Epithelial cell of proximal tubule (primary cell): Measurements from ENCODE around the gene C1orf141. TPM values are rescaled to one million over a fixed set of nuclear protein-coding genes. Genes with fewer than 3 reads are reported as not detected.

ENCODE experiments used
- DNase-seq: peaks from one replicate; pipeline ENCODE4 v3.0.0-alpha.2; 2011; ENCODE audit warnings: low read depth
- H3K4me3 ChIP-seq: 2 replicates; pipeline ENCODE4 v1.5.1; 2011; ENCODE audit warnings: low read depth, mild to moderate bottlenecking, low read length
- total RNA-seq: library from RNA; depleted of rRNA; stranded (reverse); fragments of >200 nt; gene quantifications from 2 replicates; pipeline ENCODE4 v1.2.3, GENCODE V29; 2015
- TF ChIP-seq, protein P1 (sequence below): conservative IDR thresholded peaks from 2 replicates; pipeline ENCODE4 v1.5.1; 2012; ENCODE audit warnings: low read depth, mild to moderate bottlenecking, low read length

Gene C1orf141
- total RNA-seq, 1 donor from 2014 or later: not detected

DNA sequence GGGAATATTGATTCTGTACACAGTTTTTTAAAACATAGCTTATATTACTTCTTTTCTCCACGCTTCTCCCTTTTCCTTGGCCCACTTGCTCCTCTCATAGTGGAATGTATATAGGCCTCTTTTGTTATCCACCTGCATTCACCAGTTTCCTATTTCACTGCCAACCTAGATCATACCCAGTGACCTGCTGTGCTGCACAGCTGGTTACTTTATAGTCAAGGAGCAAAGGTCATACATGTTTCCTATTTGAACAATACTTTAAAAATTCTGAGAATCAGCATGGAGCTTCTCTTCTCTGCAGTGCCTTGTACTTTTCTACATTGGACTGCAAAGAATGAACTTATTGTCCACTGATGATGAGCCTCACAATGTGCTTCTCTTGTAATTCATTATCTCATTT is 76.5 kb downstream of the C1orf141 start:
- DNase-seq: no peak
- no peak overlapping the region for H3K4me3 ChIP-seq
- TF ChIP-seq, protein P1, sequence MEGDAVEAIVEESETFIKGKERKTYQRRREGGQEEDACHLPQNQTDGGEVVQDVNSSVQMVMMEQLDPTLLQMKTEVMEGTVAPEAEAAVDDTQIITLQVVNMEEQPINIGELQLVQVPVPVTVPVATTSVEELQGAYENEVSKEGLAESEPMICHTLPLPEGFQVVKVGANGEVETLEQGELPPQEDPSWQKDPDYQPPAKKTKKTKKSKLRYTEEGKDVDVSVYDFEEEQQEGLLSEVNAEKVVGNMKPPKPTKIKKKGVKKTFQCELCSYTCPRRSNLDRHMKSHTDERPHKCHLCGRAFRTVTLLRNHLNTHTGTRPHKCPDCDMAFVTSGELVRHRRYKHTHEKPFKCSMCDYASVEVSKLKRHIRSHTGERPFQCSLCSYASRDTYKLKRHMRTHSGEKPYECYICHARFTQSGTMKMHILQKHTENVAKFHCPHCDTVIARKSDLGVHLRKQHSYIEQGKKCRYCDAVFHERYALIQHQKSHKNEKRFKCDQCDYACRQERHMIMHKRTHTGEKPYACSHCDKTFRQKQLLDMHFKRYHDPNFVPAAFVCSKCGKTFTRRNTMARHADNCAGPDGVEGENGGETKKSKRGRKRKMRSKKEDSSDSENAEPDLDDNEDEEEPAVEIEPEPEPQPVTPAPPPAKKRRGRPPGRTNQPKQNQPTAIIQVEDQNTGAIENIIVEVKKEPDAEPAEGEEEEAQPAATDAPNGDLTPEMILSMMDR: no peak

DNA sequence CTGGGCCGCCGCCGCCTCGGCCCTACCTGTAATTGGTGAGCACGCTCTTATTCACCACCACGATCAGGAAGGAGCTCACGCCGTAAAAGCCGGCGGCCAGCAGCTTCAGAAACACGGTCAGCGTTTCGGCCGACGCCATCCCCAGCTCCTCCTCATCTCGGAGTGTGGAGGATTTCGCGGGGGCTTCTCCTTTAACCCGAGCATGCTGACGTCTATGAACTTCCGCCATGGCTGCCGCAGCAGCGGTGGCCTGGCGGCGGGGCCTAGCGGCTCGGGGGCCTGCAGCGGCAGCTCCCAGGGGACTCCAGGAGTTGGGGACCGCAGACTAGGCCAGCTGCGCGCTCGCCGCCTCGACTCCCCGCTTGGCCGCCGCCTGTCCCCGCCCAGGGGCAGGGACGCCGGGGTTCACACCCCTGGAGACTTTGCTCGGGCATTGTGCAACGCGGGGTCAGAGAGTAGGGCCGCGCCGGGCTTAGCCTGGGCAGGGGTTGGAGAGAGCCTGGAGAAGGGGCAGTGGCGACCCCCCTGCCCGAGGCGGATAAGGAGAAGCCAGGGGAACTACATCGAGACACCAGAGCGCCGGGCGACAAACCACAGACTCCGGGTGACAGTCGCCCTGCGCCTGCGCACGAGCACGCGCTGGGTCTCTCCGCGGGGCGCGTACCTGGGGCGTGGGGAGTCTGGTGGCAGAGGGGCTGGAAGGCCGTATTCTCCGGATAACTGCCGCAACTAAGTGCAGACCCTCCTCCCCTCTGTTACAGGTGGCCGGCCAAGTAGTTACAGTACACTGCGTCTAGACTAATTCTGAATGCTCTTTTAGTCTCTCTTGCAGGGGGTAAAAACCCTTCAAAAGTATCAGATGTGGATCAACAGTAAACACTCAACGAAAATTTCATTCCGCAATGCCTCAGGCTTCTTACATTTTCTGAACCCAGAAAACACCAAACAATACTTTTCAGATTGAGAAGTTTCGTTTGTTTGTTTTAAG is 80.7 kb downstream of the C1orf141 start, which contains the start of gene SLC35D1:
SLC35D1 (minus strand) TSS at position 364 of the 988 bp plus-strand sequence; CDS start at position 229, 135 bp downstream.
- DNase-seq: no peak
- peak within 1 kb of the TSS; percentile 68 for H3K4me3 ChIP-seq
- TF ChIP-seq, protein P1: no peak

DNA sequence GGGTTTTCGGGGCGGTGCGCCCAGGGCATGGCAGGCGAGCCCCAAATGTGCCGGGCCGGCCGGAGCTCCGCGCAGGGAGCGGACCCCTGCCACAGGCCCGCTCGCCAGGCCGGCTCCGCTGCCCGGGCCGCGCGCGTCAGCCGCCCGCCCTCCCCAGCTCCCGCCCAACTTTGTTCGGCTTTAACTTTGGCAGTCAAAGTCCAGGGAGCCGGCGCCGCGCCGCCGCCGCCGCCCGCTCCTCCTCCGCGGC is 81.3 kb downstream of the C1orf141 start:
- H3K4me3 ChIP-seq: peak overlapping the region; percentile 68
- TF ChIP-seq, protein P1: no peak
- no peak for DNase-seq

GRCh38 chr1:67052741-67053534 is 81.8 kb downstream of the C1orf141 start:
- TF ChIP-seq, protein P1: no peak
- H3K4me3 ChIP-seq: peak overlapping the region; percentile 68
- no peak for DNase-seq

DNA sequence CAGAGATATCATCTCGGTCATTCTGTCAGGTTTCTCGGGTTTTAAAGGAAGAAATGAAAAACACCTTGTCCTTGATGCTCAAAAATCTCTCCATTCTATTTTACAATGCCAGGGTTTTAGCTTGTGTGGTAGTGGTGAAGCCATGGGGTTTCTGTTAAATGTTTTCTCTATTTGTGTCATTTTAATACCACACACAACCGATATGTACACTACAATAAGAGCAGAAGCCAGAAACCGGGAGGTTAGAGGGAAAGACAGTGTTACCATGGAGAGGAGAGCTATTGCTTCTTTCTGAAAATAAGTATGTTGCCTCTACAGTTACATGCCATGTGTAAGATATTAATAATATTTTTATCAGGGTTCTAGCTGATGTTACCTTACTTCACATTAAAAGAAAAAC is 83.6 kb downstream of the C1orf141 start:
- no peak overlapping the region for H3K4me3 ChIP-seq
- DNase-seq: no peak
- TF ChIP-seq, protein P1: no peak

- TF ChIP-seq, protein P1: no peak
- no peak for DNase-seq
- no peak overlapping the region for H3K4me3 ChIP-seq
Measured at GRCh38 chr1:67044631-67045270, 90.0 kb downstream of the C1orf141 start.
